Adipose tissue (tissue), 3 donors: ENCODE data around the gene ZNF496. TPM values are rescaled to one million over a fixed set of nuclear protein-coding genes. Genes with fewer than 3 reads are reported as not detected.
"Not testable (repeated sequence)": the region's sequence is repeated elsewhere in the genome, so short reads cannot be mapped to it uniquely, and the experiment has no call there.

Experiments
- H3K27ac ChIP-seq: one replicate; pipeline ENCODE4 v1.5.1; 2013; ENCODE audit warnings: low read depth, low read length
- WGBS, 3 donors: extraction: QIAGEN DNeasy Blood & Tissue Kit; methylation state at CpG; one replicate each; pipeline ENCODE4 v1.1.7; 2013; 5-methylcytosine and 5-hydroxymethylcytosine counted together
- polyA plus RNA-seq, 3 donors: library from polyadenylated mRNA; stranded (reverse); fragments of 200-250 nt; gene quantifications; one replicate each; pipeline ENCODE4 v1.2.3, GENCODE V29; 2013
- donor health status: healthy with polysubstance abuse.
- donor health status: Bipolar disorder and iron deficiency.
- donor health status: healthy.

Gene ZNF496
- polyA plus RNA-seq, 3 donors, result 8.4 to 11.7 (median 11.7) TPM

GRCh38 chr1:247281001-247281574 is 50.6 kb downstream of the ZNF496 start:
- WGBS, 3 donors, result 55 to 61% (median 59%) methylated on average over 5 of the region's 5 CpGs
- H3K27ac ChIP-seq, result no peak overlapping the region

- 48 to 96% (median 93%) methylated on average over 2 of the region's 2 CpGs for WGBS, 3 donors
- no peak overlapping the region for H3K27ac ChIP-seq
Observed at GRCh38 chr1:247277191-247277590, 54.5 kb downstream of the ZNF496 start.

DNA sequence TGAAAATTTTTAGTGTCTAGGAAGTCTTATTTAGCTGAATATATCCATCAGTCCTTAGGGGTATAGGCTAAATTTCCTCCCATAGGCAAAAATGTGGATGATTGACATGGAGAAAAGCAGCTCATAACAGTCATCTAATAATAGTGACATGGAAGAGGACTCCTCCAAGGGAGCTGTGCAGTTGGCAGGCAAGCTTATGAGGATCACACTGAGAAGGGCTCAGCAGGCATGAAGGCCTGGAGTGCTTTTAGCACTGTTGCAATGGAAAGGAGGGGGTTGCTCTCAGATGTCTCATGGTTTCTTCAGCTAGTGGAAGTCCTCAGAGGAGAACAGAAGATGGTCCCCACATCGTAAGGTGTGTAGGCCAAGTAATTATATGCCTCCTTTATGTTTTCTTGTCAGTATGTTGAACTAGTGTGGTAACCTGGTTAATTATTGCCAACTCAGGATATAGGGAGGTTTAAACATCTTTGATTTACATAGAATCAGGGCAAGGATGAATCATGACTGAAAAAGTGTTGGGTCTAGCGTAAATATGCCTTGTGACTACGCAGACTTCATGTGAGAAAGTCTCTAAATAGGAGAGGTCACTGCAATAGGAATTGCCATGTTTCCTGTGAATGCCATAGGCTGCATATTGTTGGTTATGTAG is 56.9 kb downstream of the ZNF496 start:
- H3K27ac ChIP-seq, result no peak overlapping the region
- WGBS, 3 donors, result 73 to 90% (median 88%) methylated on average over 3 of the region's 3 CpGs

GRCh38 chr1:247273013-247273412 is 58.7 kb downstream of the ZNF496 start:
- WGBS, 3 donors, result 59 to 81% (median 75%) methylated on average over 1 of the region's 1 CpG
- H3K27ac ChIP-seq, result no peak overlapping the region

DNA sequence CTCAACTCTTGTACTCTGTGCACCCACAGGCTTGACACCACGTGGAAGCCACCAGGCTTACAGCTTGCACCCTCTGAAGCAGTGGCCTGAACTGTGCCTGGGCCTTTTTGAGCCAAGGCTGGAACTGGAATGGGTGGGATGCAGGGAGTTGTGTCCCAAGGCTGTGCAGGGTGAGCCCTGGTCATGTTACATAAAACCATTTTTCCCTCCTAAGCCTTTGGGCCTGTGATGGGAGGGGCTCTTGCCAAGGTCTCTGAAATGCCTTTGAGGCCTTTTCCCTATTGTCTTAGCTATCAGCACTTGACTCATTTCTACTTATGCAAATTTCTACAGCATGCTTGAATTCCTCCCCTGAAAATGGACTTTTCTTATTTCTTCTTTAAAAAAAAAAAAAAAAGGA is 61.7 kb downstream of the ZNF496 start:
- WGBS, 3 donors, result 67 to 75% (median 70%) methylated on average over 1 of the region's 1 CpG

DNA sequence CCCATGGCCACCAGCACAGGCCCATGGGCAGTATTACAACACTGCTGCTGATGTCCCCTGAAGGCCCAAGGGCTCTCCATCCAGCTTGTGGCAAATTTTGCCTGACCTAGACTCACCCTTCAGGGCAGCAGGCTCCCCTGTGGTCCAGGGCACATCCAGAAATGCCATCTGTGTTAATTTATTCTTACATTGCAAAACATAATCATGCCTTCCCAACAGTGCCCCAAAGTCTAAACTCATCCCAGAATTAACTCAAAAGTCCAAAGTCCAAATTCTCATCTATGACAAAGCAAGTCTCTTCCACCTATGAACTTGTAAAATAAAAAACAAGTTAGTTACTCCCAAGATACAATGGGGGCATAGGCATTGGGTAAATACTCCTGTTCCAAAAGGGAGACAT is 62.5 kb downstream of the ZNF496 start:
- no peak overlapping the region for H3K27ac ChIP-seq

More for the DNA sequence above, 61.7 kb downstream of the ZNF496 start:
- H3K27ac ChIP-seq, result no peak overlapping the region

- 44 to 73% (median 72%) methylated on average over 2 of the region's 2 CpGs for WGBS, 3 donors
- H3K27ac ChIP-seq, result no peak overlapping the region
Observed at GRCh38 chr1:247268390-247269045, 63.1 kb downstream of the ZNF496 start.

DNA sequence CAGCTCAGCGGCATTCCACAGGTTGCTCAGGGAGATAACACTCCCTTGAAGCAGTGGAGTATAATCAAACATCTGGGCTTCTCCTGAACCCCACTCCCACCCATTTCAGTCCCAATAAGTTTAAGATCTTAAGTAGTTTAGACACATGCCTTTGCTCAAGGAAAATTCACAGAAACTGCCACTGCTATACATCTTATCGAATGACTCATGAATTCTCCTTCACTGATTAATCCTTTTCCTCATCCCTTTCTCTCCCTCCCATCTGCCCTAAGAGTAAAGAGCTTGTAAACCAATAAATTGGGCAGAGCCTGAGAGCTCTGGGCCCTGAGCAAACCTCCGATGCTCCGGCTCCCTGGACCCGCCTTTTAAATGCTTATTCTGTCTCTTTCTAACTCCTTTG is 65.6 kb downstream of the ZNF496 start:
- no peak overlapping the region for H3K27ac ChIP-seq
- 88 to 90% (median 90%) methylated on average over 5 of the region's 5 CpGs for WGBS, 3 donors

DNA sequence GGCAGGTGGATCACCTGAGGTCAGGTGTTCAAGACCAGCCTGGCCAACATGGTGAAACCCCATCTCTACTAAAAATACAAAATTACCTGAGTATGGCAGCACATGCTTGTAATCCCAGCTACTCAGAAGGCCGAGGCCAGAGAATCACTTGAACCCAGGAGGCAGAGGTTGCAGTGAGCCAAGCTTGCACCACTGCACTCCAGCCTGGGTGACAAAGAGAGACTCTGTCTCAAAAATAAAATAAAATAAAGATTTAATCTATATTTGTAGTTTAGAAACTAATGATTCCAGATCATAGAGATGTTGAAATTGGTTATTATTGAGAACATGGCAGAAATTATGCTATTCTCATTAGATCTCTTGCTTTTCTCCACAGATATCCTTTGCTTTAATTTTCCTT is 75.9 kb downstream of the ZNF496 start, which contains the start of gene VN1R5:
TSS of gene VN1R5 (plus strand) at position 301 of the 400 bp plus-strand sequence.
- WGBS, 3 donors, result 83 to 100% (median 88%) methylated on average over 1 of the region's 1 CpG
- H3K27ac ChIP-seq, result not testable (repeated sequence)

GRCh38 chr1:247247568-247247967 is 84.1 kb downstream of the ZNF496 start:
- H3K27ac ChIP-seq, result no peak overlapping the region
- WGBS, 3 donors, result 91 to 94% (median 93%) methylated on average over 1 of the region's 1 CpG

Other genes with a start within 250 kb of the ZNF496 start
- gene ZNF669, start 227.5 kb downstream of the ZNF496 start, polyA plus RNA-seq, result 1 to 10 TPM; 2.8 to 4.0 (median 4.0) TPM
- gene ZNF124, start 159.8 kb downstream of the ZNF496 start, polyA plus RNA-seq, result 1 to 10 TPM; 1.7 to 2.5 (median 1.9) TPM
- gene VN1R5, start 75.8 kb downstream of the ZNF496 start, polyA plus RNA-seq, result not detected
- gene NLRP3, start 84.3 kb upstream of the ZNF496 start, polyA plus RNA-seq, result 1 to 10 TPM in 2 of 3 donors, under 1 TPM in 1; 0.60 to 7.2 (median 3.9) TPM
- not detected for gene OR2B11, start 126.2 kb upstream of the ZNF496 start, polyA plus RNA-seq
- under 1 TPM in 1 of 3 donors, not detected in 2; 0.06 TPM for gene OR2C3, start 204.6 kb upstream of the ZNF496 start, polyA plus RNA-seq
- gene GCSAML, start 217.3 kb upstream of the ZNF496 start, polyA plus RNA-seq, result under 1 TPM; 0.01 to 0.67 (median 0.19) TPM